Measurements from ENCODE around the gene PHF20. TPM values are rescaled to one million over a fixed set of nuclear protein-coding genes. Genes with fewer than 3 reads are reported as not detected.

PHF20 gene
- total and polyA plus RNA-seq, 2 donors from 2014 or later = 12.3 to 48.4 TPM

GRCh38 chr20:35788796-35789195, 17.0 kb downstream of the PHF20 start:
- Histone ChIP-seq H3K4me3 (ENCODE audit: low read length in 3 of 3) (no peak overlapping the region), H3K27me3 (ENCODE audit: control insufficient read depth, insufficient read depth, low read length) (no peaks in the 10 kb centered on the region), H3K27ac (ENCODE audit: low read depth in 2 of 2, low read length in 2 of 2) (no peak overlapping the region), H3K36me3 (ENCODE audit: control insufficient read depth in 2 of 3, insufficient read depth in 3 of 3, low read length in 3 of 3) (no peaks in the 10 kb centered on the region), H3K9ac (ENCODE audit: low read length in 3 of 3) (no peak overlapping the region), H3K9me3 (ENCODE audit: control insufficient read depth in 2 of 3, insufficient read depth in 1 of 3, low read length in 3 of 3) (no peaks in the 10 kb centered on the region), H3K4me1 (ENCODE audit: control insufficient read depth in 2 of 3, insufficient read depth in 2 of 3, low read depth in 1 of 3, low read length in 3 of 3) (no peaks in the 10 kb centered on the region)
- intact Hi-C loops (cut with DNase I) = no loop called here
- FAIRE-seq = no peak
- TF ChIP-seq, protein P1, sequence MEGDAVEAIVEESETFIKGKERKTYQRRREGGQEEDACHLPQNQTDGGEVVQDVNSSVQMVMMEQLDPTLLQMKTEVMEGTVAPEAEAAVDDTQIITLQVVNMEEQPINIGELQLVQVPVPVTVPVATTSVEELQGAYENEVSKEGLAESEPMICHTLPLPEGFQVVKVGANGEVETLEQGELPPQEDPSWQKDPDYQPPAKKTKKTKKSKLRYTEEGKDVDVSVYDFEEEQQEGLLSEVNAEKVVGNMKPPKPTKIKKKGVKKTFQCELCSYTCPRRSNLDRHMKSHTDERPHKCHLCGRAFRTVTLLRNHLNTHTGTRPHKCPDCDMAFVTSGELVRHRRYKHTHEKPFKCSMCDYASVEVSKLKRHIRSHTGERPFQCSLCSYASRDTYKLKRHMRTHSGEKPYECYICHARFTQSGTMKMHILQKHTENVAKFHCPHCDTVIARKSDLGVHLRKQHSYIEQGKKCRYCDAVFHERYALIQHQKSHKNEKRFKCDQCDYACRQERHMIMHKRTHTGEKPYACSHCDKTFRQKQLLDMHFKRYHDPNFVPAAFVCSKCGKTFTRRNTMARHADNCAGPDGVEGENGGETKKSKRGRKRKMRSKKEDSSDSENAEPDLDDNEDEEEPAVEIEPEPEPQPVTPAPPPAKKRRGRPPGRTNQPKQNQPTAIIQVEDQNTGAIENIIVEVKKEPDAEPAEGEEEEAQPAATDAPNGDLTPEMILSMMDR (IDR thresholded peaks at IDR 0.05; ENCODE audit: borderline replicate concordance, extremely low read depth, insufficient read depth) = no peak
- DNase-seq = no peak

- no peak for FAIRE-seq
- H3K4me3 ChIP-seq (ENCODE audit: low read length in 3 of 3) = no peak overlapping the region
- H3K9ac ChIP-seq (ENCODE audit: low read length in 3 of 3) = no peak overlapping the region
- H3K9me3 ChIP-seq (ENCODE audit: control insufficient read depth in 2 of 3, insufficient read depth in 1 of 3, low read length in 3 of 3) = no peaks in the 10 kb centered on the region
- H3K27me3 ChIP-seq (ENCODE audit: control insufficient read depth, insufficient read depth, low read length) = no peaks in the 10 kb centered on the region
- H3K36me3 ChIP-seq (ENCODE audit: control insufficient read depth in 2 of 3, insufficient read depth in 3 of 3, low read length in 3 of 3) = no peaks in the 10 kb centered on the region
- no peaks in the 10 kb centered on the region for H3K4me1 ChIP-seq (ENCODE audit: control insufficient read depth in 2 of 3, insufficient read depth in 2 of 3, low read depth in 1 of 3, low read length in 3 of 3)
- no peak for DNase-seq
- intact Hi-C loops (cut with DNase I) = no loop called here
- no peak overlapping the region for H3K27ac ChIP-seq (ENCODE audit: low read depth in 2 of 2, low read length in 2 of 2)
- TF ChIP-seq, protein P1 (IDR thresholded peaks at IDR 0.05; ENCODE audit: borderline replicate concordance, extremely low read depth, insufficient read depth) = no peak
Observed at GRCh38 chr20:35791097-35791496, 19.3 kb downstream of the PHF20 start.

DNA sequence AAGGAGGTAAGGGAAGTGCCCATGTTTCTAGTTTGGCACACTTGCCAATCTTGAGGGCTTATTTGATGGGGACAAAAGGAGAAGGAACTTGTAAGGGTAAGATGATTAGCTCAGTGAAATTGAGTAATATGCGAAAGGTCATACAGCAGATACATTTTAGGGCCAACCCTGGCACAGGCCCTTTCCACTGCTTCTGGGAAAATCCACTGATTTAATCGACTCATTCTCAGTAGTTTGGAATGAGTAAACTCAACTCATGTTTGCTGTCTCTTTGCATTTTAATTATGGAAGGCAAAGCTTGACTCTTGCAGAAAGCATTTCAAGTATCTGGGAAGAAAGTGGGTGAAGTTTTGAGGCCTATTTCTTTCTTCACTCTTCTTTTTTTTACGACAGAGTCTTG, 20.0 kb downstream of the PHF20 start:
- Histone ChIP-seq H3K27me3 (ENCODE audit: control insufficient read depth, insufficient read depth, low read length) (no peaks in the 10 kb centered on the region), H3K27ac (ENCODE audit: low read depth in 2 of 2, low read length in 2 of 2) (no peak overlapping the region), H3K4me1 (ENCODE audit: control insufficient read depth in 2 of 3, insufficient read depth in 2 of 3, low read depth in 1 of 3, low read length in 3 of 3) (no peaks in the 10 kb centered on the region), H3K4me3 (ENCODE audit: low read length in 3 of 3) (no peak overlapping the region), H3K9ac (ENCODE audit: low read length in 3 of 3) (no peak overlapping the region), H3K36me3 (ENCODE audit: control insufficient read depth in 2 of 3, insufficient read depth in 3 of 3, low read length in 3 of 3) (no peaks in the 10 kb centered on the region), H3K9me3 (ENCODE audit: control insufficient read depth in 2 of 3, insufficient read depth in 1 of 3, low read length in 3 of 3) (no peaks in the 10 kb centered on the region)
- TF ChIP-seq, protein P1 (IDR thresholded peaks at IDR 0.05; ENCODE audit: borderline replicate concordance, extremely low read depth, insufficient read depth) = no peak
- FAIRE-seq (no peak), DNase-seq (no peak)
- intact Hi-C loops (cut with DNase I) = no loop called here

DNA sequence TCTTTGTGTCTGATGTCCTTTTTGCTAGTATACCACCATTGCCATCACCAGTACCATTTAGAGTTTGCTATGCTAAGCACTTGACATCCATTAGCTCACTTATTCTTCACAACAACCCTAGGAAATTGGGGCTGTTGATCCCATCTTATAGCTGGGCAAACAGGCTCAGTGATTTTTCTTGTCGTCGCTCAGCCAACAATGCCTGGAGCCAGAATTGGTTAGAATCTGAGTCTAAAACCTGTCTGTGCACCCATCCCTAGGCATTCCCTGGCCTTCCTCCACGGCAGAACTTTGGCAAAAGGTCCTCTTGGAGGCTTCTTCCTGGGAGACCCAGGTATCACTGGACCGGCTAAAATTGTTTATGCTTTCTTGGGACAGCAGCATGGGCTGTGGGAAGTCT, 20.9 kb downstream of the PHF20 start:
- FAIRE-seq = no peak
- intact Hi-C loops (cut with DNase I) = no loop called here
- no peak overlapping the region for H3K27ac ChIP-seq (ENCODE audit: low read depth in 2 of 2, low read length in 2 of 2)

More for the DNA sequence above, 20.9 kb downstream of the PHF20 start:
- H3K9me3 ChIP-seq (ENCODE audit: control insufficient read depth in 2 of 3, insufficient read depth in 1 of 3, low read length in 3 of 3) = no peaks in the 10 kb centered on the region
- TF ChIP-seq, protein P1 (IDR thresholded peaks at IDR 0.05; ENCODE audit: borderline replicate concordance, extremely low read depth, insufficient read depth) = no peak
- DNase-seq = no peak
- H3K4me1 ChIP-seq (ENCODE audit: control insufficient read depth in 2 of 3, insufficient read depth in 2 of 3, low read depth in 1 of 3, low read length in 3 of 3) = no peaks in the 10 kb centered on the region
- H3K4me3 ChIP-seq (ENCODE audit: low read length in 3 of 3) = no peak overlapping the region
- H3K9ac ChIP-seq (ENCODE audit: low read length in 3 of 3) = no peak overlapping the region
- no peaks in the 10 kb centered on the region for H3K27me3 ChIP-seq (ENCODE audit: control insufficient read depth, insufficient read depth, low read length)
- no peaks in the 10 kb centered on the region for H3K36me3 ChIP-seq (ENCODE audit: control insufficient read depth in 2 of 3, insufficient read depth in 3 of 3, low read length in 3 of 3)
